GM13977 (cell line): Measurements from ENCODE around the gene MED27.
"Not testable (repeated sequence)": the region's sequence is repeated elsewhere in the genome, so short reads cannot be mapped to it uniquely, and the experiment has no call there.

Experiments
- DNase-seq: peaks from one replicate; pipeline ENCODE4 v3.0.0; 2012; ENCODE audit warnings: low spot score
- CTCF ChIP-seq: IDR thresholded peaks from 2 replicates; pipeline ENCODE4 v1.5.1; 2012; ENCODE audit warnings: mild to moderate bottlenecking, control low read depth; ENCODE audit not compliant: insufficient read depth; ENCODE audit errors: extremely low read depth, missing control alignments
- in situ Hi-C: fragments of 300-500 bp; cut with MboI; formaldehyde crosslinking; loops from one replicate; pipeline ENCODE4 v1.12.0; 2022; ENCODE audit warnings: low sequenced_read_pairs, low pct_unique_long_range_greater_than_20kb, mixed read lengths, inconsistent platforms; ENCODE audit not compliant: unreplicated experiment

MED27 gene

DNA sequence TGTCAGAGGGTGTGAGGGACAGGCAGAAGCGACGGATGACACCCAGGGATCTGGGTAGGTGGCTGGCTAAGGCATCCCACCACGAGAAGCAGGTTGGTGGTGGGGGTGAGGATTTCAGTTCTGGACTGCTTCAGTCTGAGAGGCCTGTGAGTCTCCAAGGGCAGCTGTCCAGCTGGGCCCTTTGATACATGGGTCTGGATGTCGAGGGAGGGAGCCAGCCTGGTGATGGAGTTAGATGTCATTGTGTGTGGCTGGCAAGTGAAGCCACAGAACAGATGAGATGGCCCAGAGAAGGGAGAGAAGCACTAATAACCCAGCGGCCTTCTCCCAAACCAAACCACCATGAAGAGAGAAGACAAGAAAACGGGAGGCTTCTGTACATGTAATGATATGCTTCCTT lies 11.1 kb downstream of the MED27 start:
- DNase-seq = no peak
- TF ChIP-seq CTCF = no peak
- in situ Hi-C loops = no loop called here

- TF ChIP-seq CTCF = no peak
- in situ Hi-C loops = no loop called here
- DNase-seq = no peak
Observed at GRCh38 chr9:132066511-132066910, 13.2 kb downstream of the MED27 start.

- TF ChIP-seq CTCF = no peak
- no peak for DNase-seq
- in situ Hi-C loops = no loop called here
Observed at GRCh38 chr9:132066057-132066456, 13.6 kb downstream of the MED27 start.

DNA sequence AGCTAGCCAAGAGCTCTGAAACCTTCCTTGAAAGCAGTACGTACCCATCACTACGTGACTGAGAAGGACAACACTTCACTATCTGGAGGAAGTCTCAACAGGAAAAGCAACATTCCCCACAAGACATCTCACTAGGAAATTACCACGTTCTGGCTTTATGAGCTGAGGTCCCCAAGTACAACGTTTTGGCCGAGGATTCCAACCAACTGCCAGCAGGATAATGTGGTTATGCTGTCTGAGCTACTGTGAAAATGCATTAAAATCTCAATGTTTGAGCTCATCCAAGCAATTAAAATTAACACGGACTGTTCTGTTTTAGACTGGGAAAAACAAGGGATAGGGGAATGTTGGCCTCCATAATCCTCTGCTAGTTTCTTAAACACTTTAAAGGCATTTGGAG lies 16.4 kb downstream of the MED27 start:
- in situ Hi-C loops = no loop called here

DNA sequence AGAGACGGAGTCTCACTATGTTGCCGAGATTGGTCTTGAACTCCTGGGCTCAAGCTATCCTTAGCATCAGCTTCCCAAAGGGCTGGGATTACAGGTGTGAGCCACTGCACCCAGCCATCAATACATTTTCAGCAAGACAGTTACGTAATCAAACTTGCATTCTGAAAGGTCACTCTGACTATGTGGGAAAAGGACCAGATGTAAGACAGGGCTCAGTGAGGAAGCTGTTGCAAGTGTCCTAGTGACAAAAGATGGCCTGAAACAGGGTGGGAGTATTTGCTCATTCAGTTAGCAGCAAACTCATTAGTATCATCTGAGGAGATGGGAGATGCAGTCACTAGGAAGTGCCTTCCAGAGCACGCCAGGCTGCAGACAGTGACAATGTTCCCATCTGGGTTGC lies 16.9 kb downstream of the MED27 start:
- no peak for TF ChIP-seq CTCF
- in situ Hi-C loops = no loop called here
- no peak for DNase-seq

More for the DNA sequence above, 16.4 kb downstream of the MED27 start:
- no peak for TF ChIP-seq CTCF
- no peak for DNase-seq

GRCh38 chr9:132061526-132061925 lies 18.1 kb downstream of the MED27 start:
- no peak for DNase-seq
- TF ChIP-seq CTCF = no peak
- in situ Hi-C loops = no loop called here

DNA sequence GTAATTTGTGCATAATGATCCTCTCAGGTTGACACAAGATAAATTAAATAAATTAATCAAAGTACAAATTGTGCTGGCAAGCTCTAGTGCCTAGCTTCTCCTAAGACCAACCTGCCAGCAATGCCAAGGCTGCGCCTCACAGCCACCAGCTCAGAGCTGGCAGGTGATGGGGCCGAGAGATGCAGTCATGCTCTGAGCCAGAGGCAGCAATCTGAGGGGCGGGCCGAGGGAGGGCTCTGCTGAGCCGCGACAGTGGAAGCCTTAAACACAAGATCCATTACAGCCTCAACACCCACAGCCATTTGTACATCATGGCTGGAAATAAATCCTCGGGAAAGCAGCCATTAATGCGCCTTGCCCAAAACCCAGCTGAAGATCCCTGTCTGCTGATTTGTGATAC lies 20.3 kb downstream of the MED27 start:
- in situ Hi-C loops = no loop called here
- DNase-seq = no peak
- no peak for TF ChIP-seq CTCF

- DNase-seq, in situ Hi-C loops: not testable (repeated sequence)
Observed at GRCh38 chr9:132058226-132058625, 21.4 kb downstream of the MED27 start.
